SK-N-SH treated with all-trans-retinoic acid at 6 μM for 48 hours (cell line): ENCODE measurements around the gene PADI3.

Experiments used
- ATAC-seq: fragments of 200-7000 bp; cut with Tn5 transposase; 3 replicates; pipeline ENCODE4 v1.9.1; 2020; ENCODE audit warnings: mild to moderate bottlenecking, moderate library complexity
- ARNTL ChIP-seq: fragments of 450-650 bp; formaldehyde crosslinking; IDR thresholded peaks from 2 replicates; pipeline ENCODE4 v1.5.0; 2020; ENCODE audit warnings: low read depth, mild to moderate bottlenecking, moderate library complexity, borderline replicate concordance
- CSDC2 ChIP-seq: fragments of 250-450 bp; sonication (Bioruptor Pico); IDR thresholded peaks from 2 replicates; pipeline ENCODE4 v1.5.0; 2020; ENCODE audit warnings: mild to moderate bottlenecking, moderate library complexity
- ESRRG ChIP-seq: fragments of 250-450 bp; sonication (Bioruptor Pico); IDR thresholded peaks from 2 replicates; pipeline ENCODE4 v1.6.1; 2021; ENCODE audit warnings: mild to moderate bottlenecking
- GLIS3 ChIP-seq: fragments of 250-450 bp; sonication (Bioruptor Pico); IDR thresholded peaks from 2 replicates; pipeline ENCODE4 v1.5.0; 2020; ENCODE audit warnings: mild to moderate bottlenecking, moderate library complexity
- ISL1 ChIP-seq: fragments of 250-450 bp; sonication (Bioruptor Pico); IDR thresholded peaks from 2 replicates; pipeline ENCODE4 v2.1.2; 2022; ENCODE audit warnings: mild to moderate bottlenecking, moderate library complexity
- PPARA ChIP-seq: fragments of 250-450 bp; sonication (Bioruptor Pico); IDR thresholded peaks from 2 replicates; pipeline ENCODE4 v1.5.0; 2020; ENCODE audit warnings: mild to moderate bottlenecking, borderline replicate concordance
- RARB ChIP-seq: fragments of 250-450 bp; sonication (Bioruptor Pico); IDR thresholded peaks from 2 replicates; pipeline ENCODE4 v1.8.0; 2021; ENCODE audit warnings: mild to moderate bottlenecking, moderate library complexity
- TOX ChIP-seq: fragments of 250-450 bp; sonication (Bioruptor Pico); IDR thresholded peaks from 2 replicates; pipeline ENCODE4 v1.8.0; 2021; ENCODE audit warnings: mild to moderate bottlenecking, moderate library complexity, borderline replicate concordance
- ZFP3 ChIP-seq: fragments of 250-450 bp; sonication (Bioruptor Pico); IDR thresholded peaks from 2 replicates; pipeline ENCODE4 v1.5.0; 2020; ENCODE audit warnings: mild to moderate bottlenecking, moderate library complexity
- ZFP30 ChIP-seq: fragments of 450-650 bp; formaldehyde crosslinking; IDR thresholded peaks from 2 replicates; pipeline ENCODE4 v1.5.0; 2022; ENCODE audit warnings: mild to moderate bottlenecking, moderate library complexity
- ZNF565 ChIP-seq: fragments of 450-650 bp; formaldehyde crosslinking; conservative IDR thresholded peaks from 2 replicates; pipeline ENCODE4 v1.5.0; 2020; ENCODE audit warnings: low read depth, mild to moderate bottlenecking, moderate library complexity
- ZNF70 ChIP-seq: fragments of 450-650 bp; formaldehyde crosslinking; IDR thresholded peaks from 2 replicates; pipeline ENCODE4 v1.5.0; 2020; ENCODE audit warnings: mild to moderate bottlenecking, moderate library complexity
- ZNF8 ChIP-seq: fragments of 450-650 bp; formaldehyde crosslinking; IDR thresholded peaks from 2 replicates; pipeline ENCODE4 v1.5.0; 2020; ENCODE audit warnings: mild to moderate bottlenecking, moderate library complexity
- TF ChIP-seq, protein P1 (sequence below): fragments of 250-450 bp; sonication (Bioruptor Pico); IDR thresholded peaks from 2 replicates; pipeline ENCODE4 v1.5.1; 2020; ENCODE audit warnings: low read depth, mild to moderate bottlenecking, moderate library complexity
- TF ChIP-seq, protein P2 (sequence below): fragments of 250-450 bp; sonication (Bioruptor Pico); IDR thresholded peaks from 2 replicates; pipeline ENCODE4 v1.5.0; 2020; ENCODE audit warnings: mild to moderate bottlenecking, moderate library complexity
- TF ChIP-seq, protein P3 (sequence below): fragments of 250-450 bp; sonication (Bioruptor Pico); IDR thresholded peaks from 2 replicates; pipeline ENCODE4 v1.8.0; 2021; ENCODE audit warnings: low read depth, mild to moderate bottlenecking, moderate library complexity, borderline replicate concordance
- TF ChIP-seq, protein P4 (sequence below): fragments of 250-450 bp; sonication (Bioruptor Pico); IDR thresholded peaks from 2 replicates; pipeline ENCODE4 v1.5.1; 2021; ENCODE audit warnings: mild to moderate bottlenecking, moderate library complexity

Gene PADI3

DNA sequence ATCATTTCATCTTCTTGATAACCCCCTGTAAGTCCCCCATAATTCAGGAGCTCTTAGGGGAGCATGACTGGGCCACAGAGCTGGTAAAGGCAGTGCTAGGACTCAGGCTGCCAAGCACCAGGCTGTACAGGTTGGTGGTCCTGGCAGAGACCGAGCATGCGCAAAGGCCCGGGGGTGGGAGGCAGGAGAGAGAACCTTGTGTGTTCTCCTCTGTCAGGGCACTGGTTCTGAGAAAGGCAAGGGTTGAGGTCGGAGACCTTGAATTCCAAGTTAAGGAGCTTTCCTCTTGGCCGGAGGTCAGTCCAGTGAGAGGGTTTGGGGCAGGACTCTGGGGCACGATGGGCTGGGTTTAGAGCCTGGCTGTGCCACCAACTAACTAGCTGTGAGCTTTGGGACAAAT lies 23.2 kb downstream of the PADI3 start:
- ATAC-seq: no peak
- TF ChIP-seq ZFP3 (CRISPR knock-in tag): no peak
- no peak for TF ChIP-seq GLIS3
- TF ChIP-seq, protein P1, sequence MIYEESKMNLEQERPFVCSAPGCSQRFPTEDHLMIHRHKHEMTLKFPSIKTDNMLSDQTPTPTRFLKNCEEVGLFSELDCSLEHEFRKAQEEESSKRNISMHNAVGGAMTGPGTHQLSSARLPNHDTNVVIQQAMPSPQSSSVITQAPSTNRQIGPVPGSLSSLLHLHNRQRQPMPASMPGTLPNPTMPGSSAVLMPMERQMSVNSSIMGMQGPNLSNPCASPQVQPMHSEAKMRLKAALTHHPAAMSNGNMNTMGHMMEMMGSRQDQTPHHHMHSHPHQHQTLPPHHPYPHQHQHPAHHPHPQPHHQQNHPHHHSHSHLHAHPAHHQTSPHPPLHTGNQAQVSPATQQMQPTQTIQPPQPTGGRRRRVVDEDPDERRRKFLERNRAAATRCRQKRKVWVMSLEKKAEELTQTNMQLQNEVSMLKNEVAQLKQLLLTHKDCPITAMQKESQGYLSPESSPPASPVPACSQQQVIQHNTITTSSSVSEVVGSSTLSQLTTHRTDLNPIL (CRISPR knock-in tag): no peak
- no peak for TF ChIP-seq ESRRG (CRISPR knock-in tag)
- no peak for TF ChIP-seq ZNF70 (CRISPR knock-in tag)
- TF ChIP-seq ARNTL (CRISPR knock-in tag): no peak
- TF ChIP-seq, protein P2, sequence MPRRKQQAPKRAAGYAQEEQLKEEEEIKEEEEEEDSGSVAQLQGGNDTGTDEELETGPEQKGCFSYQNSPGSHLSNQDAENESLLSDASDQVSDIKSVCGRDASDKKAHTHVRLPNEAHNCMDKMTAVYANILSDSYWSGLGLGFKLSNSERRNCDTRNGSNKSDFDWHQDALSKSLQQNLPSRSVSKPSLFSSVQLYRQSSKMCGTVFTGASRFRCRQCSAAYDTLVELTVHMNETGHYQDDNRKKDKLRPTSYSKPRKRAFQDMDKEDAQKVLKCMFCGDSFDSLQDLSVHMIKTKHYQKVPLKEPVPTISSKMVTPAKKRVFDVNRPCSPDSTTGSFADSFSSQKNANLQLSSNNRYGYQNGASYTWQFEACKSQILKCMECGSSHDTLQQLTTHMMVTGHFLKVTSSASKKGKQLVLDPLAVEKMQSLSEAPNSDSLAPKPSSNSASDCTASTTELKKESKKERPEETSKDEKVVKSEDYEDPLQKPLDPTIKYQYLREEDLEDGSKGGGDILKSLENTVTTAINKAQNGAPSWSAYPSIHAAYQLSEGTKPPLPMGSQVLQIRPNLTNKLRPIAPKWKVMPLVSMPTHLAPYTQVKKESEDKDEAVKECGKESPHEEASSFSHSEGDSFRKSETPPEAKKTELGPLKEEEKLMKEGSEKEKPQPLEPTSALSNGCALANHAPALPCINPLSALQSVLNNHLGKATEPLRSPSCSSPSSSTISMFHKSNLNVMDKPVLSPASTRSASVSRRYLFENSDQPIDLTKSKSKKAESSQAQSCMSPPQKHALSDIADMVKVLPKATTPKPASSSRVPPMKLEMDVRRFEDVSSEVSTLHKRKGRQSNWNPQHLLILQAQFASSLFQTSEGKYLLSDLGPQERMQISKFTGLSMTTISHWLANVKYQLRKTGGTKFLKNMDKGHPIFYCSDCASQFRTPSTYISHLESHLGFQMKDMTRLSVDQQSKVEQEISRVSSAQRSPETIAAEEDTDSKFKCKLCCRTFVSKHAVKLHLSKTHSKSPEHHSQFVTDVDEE: no peak
- TF ChIP-seq ISL1 (CRISPR knock-in tag): no peak
- no peak for TF ChIP-seq CSDC2
- TF ChIP-seq TOX (CRISPR knock-in tag): no peak
- TF ChIP-seq, protein P3, sequence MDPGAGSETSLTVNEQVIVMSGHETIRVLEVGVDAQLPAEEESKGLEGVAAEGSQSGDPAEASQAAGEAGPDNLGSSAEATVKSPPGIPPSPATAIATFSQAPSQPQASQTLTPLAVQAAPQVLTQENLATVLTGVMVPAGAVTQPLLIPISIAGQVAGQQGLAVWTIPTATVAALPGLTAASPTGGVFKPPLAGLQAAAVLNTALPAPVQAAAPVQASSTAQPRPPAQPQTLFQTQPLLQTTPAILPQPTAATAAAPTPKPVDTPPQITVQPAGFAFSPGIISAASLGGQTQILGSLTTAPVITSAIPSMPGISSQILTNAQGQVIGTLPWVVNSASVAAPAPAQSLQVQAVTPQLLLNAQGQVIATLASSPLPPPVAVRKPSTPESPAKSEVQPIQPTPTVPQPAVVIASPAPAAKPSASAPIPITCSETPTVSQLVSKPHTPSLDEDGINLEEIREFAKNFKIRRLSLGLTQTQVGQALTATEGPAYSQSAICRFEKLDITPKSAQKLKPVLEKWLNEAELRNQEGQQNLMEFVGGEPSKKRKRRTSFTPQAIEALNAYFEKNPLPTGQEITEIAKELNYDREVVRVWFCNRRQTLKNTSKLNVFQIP (CRISPR knock-in tag): no peak
- no peak for TF ChIP-seq PPARA

DNA sequence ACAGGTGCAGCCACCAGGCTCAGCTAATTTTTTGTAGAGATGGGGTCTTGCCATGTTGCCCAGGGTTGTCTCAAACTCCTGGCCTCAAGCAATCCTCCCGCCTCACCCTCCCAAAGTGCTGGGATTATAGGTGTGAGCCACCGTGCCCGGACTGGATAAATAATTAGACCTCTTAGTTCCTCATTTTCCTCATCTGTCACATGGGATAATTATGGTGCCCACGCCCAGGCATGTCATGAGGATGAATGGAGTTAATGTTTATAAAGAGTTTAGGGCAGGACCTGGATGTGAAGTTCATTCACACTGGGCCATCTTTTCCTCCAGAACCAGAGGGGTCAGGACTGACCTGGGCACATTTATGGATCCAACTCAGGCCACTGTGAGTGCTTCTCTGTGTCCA lies 23.7 kb downstream of the PADI3 start:
- TF ChIP-seq, protein P2: no peak
- TF ChIP-seq CSDC2 (no peak), ISL1 (CRISPR knock-in tag) (no peak), TOX (CRISPR knock-in tag) (no peak), ZFP3 (CRISPR knock-in tag) (no peak)
- TF ChIP-seq, protein P1 (CRISPR knock-in tag): no peak
- TF ChIP-seq, protein P4, sequence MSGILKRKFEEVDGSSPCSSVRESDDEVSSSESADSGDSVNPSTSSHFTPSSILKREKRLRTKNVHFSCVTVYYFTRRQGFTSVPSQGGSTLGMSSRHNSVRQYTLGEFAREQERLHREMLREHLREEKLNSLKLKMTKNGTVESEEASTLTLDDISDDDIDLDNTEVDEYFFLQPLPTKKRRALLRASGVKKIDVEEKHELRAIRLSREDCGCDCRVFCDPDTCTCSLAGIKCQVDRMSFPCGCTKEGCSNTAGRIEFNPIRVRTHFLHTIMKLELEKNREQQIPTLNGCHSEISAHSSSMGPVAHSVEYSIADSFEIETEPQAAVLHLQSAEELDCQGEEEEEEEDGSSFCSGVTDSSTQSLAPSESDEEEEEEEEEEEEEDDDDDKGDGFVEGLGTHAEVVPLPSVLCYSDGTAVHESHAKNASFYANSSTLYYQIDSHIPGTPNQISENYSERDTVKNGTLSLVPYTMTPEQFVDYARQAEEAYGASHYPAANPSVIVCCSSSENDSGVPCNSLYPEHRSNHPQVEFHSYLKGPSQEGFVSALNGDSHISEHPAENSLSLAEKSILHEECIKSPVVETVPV (CRISPR knock-in tag): no peak
- ATAC-seq: no peak

DNA sequence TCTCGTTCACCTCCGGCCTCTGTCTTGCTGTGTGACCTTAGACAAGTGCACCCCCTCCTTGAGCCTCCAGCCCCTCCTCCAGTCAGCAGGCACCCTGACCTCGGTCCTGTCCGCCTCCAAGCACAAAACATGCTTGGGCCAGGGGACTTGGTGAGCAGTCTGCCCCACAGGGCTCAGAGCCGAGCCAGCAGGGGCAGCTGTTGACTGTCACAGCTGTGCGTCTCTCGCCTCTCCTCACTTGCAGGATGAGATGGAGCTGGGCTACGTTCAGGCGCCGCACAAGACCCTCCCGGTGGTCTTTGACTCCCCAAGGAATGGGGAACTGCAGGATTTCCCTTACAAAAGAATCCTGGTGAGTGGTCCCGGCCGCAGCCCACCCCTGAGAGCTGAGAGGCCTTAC lies 24.2 kb downstream of the PADI3 start:
- TF ChIP-seq ARNTL (CRISPR knock-in tag): no peak
- no peak for TF ChIP-seq ZNF8 (CRISPR knock-in tag)
- TF ChIP-seq ZNF565 (CRISPR knock-in tag): no peak
- TF ChIP-seq, protein P2: no peak
- TF ChIP-seq RARB (CRISPR knock-in tag): no peak
- no peak for TF ChIP-seq GLIS3
- TF ChIP-seq ZFP30 (CRISPR knock-in tag): no peak
- no peak for ATAC-seq
